ENCODE results near the gene DMC1.
"Not testable (repeated sequence)": the region's sequence is repeated elsewhere in the genome, so short reads cannot be mapped to it uniquely, and the experiment has no call there.

The DMC1 gene, protein sequence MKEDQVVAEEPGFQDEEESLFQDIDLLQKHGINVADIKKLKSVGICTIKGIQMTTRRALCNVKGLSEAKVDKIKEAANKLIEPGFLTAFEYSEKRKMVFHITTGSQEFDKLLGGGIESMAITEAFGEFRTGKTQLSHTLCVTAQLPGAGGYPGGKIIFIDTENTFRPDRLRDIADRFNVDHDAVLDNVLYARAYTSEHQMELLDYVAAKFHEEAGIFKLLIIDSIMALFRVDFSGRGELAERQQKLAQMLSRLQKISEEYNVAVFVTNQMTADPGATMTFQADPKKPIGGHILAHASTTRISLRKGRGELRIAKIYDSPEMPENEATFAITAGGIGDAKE

DNA sequence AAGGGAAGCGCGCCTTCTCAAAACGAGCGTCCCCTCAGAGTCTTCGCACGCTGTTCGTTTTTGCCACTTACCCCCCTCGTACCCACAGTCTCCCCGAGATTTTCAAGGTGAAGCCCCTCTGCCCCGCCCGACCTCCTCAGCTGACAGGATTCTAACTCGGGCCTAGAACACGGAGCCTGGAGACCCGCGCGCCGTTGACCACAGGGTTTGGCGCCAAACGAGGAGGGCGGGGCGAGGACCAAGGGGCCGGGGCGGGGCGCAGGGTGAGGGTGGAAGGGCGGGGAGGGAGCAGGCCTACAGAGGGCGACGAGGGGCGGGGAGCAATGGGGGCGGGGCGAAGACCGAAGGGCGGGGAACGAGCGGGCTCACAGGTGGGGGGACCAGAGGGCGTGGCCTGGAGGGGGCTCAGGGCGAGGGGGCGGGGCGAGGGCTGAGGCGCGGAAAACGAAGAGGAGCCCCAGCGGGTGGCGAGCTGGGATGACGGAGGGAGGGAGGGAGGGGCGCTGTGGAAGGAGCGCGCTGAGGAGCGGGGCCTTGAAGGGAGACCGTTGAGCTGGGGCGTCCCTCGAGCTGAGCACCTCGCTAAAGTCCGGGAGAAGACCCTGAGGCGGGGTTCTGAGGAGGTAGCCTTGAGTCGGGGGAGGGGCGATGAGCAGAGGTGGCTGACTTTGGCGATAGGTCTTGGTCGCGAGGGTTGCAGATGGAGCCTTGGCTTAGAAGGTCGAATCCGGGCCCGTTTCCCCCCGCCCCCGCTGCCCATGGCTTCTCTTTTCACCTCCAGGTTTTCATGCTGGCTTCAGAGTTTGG, at the start of gene DMC1:
Gene DMC1, minus strand, starts transcription at position 212 of the 807 bp plus-strand sequence. CDS start 1,927 bp downstream, outside the sequence.
- peak; percentile 98 for DNase-seq

DNA sequence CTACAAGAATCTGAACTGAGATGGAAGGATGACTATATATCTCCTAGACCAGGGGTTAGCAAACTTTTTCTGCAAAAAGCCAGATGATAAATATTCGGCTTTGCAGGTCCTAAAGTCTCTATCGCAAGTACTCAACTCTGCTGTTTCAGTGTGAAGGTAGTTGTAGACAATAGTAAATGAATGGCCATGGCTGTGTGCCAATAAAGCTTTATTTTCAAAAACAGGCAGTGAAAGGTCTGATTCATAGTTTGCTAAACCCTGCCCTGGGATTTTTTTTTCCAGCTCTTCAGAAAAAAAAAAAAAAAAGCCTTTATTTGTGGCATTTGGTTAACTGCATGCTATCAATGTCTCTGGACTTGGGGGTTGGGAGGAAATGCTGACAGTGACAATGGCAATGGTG, 48.7 kb upstream of the DMC1 start:
- no peak for DNase-seq

DNA sequence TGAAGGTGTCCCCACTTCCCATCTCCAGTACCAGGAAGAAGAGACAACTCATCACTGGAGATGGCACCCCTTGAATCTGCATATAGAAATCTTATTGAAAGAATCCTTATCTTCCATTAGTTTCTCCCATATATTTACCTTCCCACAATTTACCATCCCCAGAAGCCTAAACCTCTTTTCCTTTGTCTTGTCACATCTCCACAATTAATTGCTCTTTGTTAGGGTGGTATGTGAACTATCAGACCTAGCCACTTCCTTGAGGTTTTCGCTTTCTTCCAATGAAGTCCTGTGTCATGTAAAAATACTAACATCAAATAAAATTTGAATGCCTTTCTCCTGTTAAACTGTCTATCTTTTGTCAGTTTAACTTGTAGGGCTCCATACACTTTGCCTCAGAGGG, 48.3 kb upstream of the DMC1 start:
- no peak for DNase-seq

DNA sequence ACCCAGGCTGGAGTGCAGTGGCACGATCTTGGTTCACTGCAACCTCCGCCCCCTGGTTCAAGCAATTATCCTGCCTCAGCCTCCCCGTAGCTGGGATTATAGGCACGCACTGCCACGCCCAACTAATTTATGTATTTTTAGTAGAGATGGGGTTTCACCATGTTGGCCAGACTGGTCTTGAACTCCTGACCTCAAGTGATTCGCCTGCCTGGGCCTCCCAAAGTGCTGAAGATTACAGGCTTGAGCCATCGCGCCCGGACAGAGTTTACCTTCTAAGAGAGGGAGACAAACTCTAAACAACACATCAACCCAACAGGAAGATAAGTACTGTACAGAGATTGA, 45.1 kb upstream of the DMC1 start:
- not testable (repeated sequence) for DNase-seq

DNA sequence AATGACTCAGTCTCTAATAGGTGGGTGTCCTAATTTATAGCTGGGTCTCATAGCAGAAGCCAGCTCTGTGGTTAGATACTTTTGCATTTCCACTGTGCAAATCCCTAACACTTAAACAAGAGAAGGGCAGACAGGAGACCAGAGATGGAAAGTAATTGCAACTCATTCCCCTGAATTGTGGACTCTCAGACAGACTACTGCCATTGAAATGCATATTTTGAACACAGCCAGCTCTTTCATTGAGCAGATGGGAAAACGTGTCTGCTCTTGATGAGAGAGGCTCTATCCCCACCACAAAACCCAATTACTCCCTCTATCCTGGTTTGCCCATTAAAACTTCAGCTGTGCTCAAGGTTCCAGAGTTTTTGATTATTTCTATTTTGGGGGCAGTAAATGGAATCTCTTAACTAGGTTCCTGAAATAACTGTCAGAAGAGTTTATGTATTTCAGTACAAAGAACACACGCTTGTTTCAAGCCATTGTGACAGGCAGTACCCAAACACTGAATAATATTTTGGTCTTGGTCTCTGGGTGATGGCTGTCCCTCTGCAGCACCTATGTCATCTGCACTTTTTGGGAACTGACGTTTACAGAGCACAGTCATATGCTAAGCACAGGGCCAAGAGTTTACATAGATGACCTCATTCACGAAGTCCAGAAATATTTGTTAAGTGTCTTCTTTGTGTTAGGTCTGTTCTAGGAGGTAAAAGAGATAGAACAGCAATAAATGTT, 44.5 kb upstream of the DMC1 start:
- no peak for DNase-seq

DNA sequence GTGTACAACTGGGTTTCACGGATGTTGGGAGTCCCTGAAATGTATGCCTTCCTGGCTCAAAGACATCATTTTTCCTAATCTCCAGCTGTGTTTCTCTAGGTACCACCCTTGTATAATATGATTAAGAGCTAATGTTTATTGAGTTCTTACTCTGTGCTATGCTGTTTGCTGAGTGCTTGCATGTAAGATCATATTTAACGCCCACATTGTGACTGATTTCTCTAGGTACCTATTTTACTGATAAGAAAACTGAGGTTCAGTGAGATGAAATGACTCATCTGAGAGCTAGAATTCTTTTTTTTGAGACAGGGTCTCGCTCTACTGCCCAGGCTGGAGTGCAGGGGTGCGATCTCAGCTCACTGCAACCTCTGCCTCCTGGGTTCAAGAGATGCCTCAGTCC, 43.6 kb upstream of the DMC1 start:
- DNase-seq, result no peak

DNA sequence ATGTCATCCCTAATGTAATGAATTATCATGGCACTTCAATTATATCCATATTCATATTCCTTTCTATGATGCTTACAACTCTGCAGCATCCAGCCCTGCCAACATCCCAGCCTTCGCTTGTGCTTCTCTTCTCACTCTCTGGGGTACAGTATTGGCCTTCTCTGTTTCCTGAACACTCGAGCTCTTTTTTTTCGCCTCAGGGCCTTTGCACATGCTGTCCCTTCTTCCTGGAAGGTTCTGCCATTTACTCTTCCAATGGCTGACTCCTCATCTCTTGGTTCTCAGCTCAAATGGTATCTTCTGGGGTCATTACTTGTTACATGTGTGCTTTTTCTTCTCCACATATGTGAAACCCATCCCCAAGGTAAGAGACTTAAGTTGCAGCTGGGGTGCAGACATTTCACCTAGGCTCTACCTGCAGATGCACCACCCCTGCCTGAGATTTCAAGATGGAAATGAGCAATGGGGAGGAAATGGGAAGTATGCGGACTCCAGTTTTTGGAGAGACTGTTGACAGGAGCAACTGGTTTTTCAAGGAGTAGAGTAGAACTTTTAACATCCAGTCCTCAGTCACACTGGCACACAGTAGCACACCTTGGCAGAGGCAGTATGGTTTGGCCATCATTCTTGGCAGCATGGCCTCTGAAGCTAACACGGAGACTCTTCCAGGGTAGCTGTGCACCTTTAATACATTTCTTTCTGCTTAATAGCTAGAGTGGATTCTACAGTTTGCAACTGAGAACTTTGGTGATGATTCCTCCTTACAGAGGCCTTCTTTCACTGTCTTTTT, 42.4 kb upstream of the DMC1 start:
- DNase-seq, result no peak

DNA sequence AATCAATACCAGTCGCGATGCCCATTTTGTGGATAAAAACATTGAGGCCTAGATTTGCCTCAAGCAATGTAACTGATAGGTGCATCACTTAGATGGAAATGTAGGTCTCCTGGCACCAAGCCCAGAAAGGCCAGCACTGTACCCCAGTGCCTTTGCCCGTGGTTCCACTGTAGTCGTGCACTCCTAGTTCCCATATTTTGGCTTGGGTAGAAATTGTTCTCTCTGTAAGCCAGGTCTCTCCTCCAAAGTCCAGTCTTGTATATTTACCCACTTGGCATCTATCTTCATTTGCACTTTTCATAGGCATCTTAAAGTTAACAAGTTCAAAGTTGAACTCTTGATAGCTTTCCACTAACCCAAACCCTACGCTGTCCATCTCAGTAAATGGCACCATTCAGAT, 41.6 kb upstream of the DMC1 start:
- DNase-seq, result no peak

DNA sequence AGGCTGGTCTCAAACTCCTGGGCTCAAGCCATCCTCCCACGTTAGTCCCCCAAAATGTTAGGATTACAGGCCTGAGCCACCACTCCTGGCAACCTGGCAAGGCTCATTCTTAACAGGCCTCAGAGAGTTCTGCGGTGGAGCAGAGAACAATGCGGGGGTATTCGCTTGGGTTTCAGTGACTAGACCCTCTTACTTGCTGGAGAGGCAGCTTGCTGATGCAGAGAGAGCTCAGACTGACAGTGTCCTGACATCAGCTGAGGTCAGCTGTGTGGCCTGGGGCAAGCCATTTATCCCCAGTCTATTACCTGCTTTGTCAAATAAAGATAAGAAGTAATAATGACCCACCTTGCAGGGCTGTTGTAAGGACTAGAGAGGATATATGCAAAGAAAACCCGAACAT, 40.3 kb upstream of the DMC1 start:
- DNase-seq, result no peak

DNA sequence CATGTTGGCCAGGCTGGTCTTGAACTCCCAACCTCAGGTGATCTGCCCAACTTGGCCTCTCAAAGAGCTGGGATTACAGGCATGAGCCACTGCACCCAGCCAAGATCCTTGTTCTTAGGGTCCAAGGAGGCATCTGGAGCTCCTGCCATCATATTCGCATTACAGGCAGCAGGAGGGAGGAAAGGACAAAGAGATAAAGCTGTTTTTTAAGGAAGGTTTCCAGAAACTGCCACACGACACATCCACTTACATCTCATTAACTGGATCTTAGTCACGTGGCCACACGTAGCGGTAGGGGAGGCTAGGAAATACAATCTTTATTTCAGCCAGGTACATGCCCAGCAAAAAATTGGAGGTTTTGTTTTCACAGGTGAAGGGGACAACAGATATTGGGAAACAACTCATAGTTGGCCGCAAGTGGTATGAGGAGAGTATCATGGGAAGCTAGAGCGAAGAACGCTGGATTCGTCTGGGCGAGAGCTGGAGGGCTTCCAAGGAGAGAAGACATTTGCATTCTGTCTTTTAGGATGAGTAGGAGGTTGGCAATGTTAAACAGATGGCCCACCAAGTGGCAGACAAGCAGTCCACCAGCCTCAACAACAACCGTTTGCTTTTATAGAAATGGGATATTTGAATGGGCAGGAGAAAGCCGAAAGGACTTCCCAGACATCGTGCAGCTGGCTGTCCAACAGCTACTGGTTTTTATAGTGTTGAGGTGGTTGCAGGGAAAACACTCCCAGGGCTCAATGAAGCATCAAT, 39.2 kb upstream of the DMC1 start:
- DNase-seq, result no peak

DNA sequence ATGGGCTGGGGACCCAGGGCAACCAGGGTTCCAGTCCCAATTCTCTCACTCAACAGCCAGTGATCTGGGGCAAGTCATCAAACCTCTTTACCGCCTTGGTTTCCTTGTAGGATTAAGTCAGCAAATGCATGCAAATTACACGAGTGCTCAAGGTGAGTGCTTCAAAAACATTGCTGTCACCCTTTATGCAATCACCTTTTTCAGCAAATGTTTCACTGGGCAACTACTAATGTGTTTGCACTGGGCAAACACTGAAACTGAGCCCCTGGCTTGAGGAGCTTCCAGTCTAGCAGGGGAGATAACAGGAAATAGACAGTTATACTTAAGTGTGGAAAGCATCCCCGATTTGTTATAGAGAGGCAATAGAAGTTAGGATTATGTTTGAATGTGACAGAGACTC, 37.7 kb upstream of the DMC1 start:
- DNase-seq, result no peak

DNA sequence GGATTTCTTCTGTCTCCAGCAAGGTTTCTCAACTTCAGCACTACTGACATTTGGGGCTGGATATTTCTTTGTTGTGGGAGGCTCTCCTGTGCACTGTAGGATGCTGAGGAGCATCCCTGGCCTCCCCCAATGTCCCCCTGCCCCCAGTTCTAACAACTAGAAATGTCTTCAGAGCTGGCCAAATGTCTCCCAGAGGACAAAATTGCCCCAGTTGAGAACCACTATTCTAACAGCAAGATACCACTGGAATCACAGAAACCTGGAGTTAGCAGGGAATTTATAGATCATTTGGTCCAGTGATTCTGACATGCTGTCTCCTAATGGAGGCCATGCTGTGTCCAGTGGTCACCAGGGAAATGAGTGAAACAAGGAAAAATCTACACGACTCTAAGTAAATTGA, 32.2 kb upstream of the DMC1 start:
- DNase-seq, result no peak

DNA sequence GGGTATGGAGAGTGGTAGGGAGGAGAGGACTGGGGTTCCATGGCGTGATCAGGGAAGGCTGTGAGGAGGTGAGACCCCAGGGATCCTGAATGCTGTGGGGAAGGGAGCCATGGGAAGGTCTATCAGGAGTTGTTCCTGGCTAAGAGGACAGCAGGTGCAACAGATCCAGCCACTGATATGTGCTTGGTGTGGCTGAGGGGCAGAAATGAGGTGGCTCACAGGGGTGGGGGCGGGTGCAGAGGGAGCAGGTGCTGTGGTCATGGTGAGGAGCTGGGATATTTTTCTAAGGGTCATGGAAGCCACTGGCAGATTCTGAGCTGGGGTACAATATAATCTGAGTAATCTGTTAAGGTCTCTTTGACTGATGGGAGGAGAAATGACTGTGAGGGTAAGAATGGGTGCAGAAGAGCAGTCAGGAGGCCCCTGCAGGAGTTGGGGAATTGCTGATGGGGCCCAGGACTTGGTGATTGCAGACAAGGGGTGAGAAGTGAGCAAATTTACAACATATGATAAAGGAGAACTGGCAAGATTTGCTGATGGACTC, 31.3 kb upstream of the DMC1 start:
- no peak for DNase-seq

DNA sequence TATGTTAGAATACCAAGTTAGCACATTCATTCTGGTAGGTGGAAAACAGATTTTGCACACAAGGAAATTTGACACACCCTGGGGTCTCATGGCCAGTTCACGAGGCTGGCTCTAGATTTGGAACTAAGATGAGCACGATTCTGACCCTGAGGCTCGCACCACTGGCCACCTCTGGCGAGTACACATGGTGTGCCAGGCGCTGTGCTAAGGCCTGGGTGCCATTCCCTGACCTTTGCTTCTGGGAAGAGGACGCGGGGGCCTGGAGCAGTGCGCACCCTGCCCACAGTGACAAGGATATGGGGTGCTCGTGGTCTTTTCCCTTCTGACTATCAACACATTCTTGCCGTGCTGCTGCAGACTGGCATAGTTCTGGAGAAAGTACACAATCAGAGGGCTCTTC, 29.5 kb upstream of the DMC1 start:
- no peak for DNase-seq

DNA sequence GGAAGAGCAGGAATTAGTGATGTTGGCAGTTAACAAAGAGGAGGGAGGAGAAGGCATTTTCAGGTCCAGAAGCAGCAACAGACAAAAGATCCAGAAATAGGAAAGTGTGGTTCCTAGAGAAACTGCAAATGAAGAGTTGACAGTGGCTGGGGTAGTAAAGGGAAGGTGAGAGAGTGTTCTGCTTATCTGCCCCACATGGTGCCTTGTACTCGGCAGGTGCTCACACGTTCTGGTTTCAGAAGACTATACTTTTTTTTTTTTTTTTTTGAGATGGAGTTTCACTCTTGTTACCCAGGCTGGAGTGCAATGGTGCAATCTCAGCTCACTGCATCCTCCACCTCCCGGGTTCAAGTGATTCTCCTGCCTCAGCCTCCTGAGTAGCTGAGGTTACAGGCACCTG, 12.9 kb upstream of the DMC1 start:
- DNase-seq, result not testable (repeated sequence)

DNA sequence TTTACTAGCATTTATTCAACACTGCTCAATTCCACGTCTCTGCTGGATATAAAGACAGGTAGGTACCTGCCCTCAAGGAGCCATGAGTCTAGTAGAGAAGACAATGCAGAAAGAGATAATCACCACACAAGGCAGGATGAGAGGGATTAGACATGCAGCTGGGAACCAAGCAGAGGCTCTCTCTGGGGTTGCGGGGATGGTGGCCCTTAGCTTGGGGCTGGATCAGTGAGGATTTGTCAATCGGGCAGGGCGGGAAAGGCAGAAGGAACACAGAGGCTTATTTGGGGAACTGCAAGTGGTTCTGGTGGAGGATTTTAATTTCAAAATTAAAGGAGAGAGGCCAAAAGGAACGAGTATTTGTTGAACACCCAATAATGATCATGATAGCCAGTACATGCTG, 8.5 kb upstream of the DMC1 start:
- DNase-seq, result no peak

DNA sequence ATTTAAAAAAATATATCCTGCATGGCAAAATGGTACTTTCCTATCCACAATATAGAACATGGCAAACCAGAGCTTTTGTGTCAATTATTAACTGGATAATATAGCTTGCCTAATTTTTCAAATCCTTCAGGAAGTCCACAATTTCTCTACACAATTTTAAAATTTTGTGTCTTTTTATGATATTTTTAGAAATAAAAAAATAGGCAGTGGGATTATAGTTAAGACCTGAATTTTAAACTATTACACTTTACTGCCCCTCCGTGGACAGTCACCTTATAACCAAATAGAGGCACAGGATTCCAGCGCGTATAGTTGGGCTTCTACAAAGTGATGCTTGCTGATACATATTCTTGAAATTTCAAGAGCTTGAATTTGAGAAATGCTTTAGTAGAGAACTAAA, 2.1 kb upstream of the DMC1 start:
- no peak for DNase-seq

DNA sequence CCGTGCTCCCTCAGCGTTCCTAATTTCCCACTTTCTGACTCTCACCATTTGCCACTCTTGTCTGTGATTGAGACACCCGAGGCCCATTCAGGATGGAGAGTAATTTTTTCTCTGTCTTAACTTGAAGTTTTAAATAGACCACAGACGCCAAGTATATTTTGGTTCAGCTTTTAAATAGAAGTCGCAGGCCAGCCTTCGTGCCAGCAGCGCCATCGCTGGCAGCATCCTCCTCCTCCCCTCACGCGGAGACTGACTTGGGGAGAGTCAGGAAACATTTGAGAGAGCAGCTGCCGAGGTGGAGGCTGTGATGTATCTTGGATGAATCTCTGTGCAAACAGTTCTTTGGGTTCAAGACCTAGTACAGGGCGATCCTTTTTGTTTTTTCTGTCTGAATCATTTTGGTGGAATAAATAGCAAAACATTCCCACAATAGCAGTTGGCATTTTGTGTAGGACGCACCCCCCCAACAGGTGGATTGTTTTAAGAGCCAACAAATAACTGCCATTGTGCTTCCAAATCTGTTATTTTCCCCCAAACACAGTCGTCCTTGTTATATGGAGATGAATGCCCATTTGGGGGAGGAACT, 889 bp upstream of the DMC1 start:
- peak; percentile 6 for DNase-seq

DNA sequence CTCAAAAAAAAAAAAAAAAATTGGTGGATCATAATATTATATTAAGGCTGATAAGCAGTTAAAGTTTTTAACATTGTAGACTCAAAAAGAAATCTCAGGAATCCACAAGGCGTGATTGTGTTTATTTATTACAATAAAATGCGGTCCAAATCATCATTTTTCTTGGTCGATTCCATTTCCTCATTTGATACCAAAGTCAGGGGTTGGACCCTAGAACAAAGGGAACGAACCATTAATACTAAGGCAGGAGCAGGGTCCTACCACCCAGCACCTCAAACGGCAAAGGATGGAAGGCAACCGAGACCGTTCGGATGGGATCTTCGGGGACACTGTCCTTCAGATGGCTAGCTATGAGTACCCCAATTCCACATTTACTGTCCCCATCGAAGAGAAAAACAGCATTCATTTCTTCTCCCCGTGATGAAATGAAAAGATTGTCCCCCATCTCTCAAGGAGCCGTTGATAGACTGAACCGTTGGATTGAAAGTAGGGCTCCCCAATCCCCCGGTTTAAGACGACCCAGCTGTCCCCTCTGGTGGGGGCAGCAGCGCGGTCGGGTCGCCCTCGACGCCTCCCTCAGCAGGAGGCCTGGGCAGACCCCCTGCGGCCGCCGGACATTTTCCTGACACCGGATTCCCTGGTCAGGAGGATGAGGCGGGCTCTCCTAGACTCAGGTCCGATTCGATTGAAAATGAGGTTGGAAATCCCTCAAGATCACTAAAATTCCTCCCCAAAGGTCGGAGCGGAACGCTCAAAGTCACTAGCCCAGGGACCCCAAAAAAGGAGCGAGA, 607 bp downstream of the DMC1 start:
- DNase-seq, result no peak

DNA sequence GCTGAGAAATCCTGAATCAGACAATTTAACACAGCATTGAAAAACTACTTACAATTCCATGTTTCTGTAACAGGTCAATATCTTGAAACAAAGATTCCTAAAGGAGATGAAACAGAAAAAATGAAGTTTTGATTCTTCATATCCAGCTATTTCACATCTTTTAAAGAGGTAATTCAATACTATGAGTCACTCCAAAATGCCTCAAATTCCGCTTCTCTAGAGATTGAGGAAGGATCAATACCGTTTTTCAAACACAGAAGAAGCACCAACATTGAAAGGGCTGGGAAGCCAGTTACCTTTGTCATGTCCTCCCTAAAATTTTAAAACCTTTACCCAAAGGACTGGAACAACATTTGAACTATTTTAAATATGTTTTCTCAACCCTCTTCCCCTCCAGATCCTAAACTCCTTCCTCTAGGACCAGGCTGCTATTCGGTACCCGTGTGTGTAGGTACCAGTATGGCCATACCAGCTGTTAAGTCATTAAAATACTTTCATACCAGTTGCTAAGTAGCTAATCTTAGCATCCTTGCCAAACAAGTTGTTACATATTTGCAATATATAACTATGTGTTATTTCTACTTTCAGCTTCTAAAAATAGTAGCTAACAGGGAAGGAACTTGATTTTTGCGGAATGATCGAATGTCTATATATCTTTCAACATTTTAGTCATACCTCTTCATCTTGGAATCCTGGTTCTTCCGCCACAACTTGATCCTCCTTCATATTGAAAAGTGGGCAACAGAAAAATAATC, 2.3 kb downstream of the DMC1 start:
- DNase-seq, result no peak

All from stimulated activated naive CD4-positive, alpha-beta T cell treated with Interleukin-2 at 50 U/mL for 16 hours (primary cell).